Measurements from ENCODE around the gene EFNA3. TPM values are rescaled to one million over a fixed set of nuclear protein-coding genes. Genes with fewer than 3 reads are reported as not detected.

The EFNA3 gene
- total and polyA plus RNA-seq, 9 of the 15 experiments (the other 6 are each of a cell fraction or from before 2014, with no cell fraction given): 0.59 to 7.9 (median 4.7) TPM

GRCh38 chr1:155057788-155058211 lies 20.8 kb upstream of the EFNA3 start:
- FAIRE-seq (no peak), DNase-seq (ENCODE audit: extremely low read depth in 1 of 4, low spot score in 3 of 4) (no peak), ATAC-seq (no peak)
- H3K79me2 ChIP-seq (ENCODE audit: control insufficient read depth, insufficient read depth, low read length): no peaks in the 10 kb centered on the region
- BruUV-seq (replicated peaks): no TSS peak
- H3K4me1 ChIP-seq (replicated peaks in 1 of 2; ENCODE audit: control insufficient read depth in 2 of 2, insufficient read depth in 2 of 2, low read length in 2 of 2): peaks cover 12 to 38% of the 10 kb centered on the region in 2 experiments
- no peak overlapping the region for H3K4me3 ChIP-seq
- in situ Hi-C loops (cut with MboI) (no loop called here), intact Hi-C loops (cut with micrococcal nuclease) (no loop called here)
- no peak overlapping the region for H3K27ac ChIP-seq (ENCODE audit: extremely low read depth, low read depth, low read length)
- peaks cover 4% of the 10 kb centered on the region for H3K9me1 ChIP-seq (ENCODE audit: control insufficient read depth, insufficient read depth, low read length)
- ChIA-PET POLR2A (interaction anchor here (0.5 to 1.3 kb wide), 4 partner anchors 18 to 195 kb away, joined by 3 to 4 read pairs (median 4); partner anchors contain the start of gene KRTCAP2), CTCF (ENCODE audit: low intra/inter-chr PET ratio) (no interaction called here)
- 90% methylated on average over 13 of the region's 13 CpGs for WGBS (ENCODE audit: insufficient coverage, low coverage, missing lambda C conversion rate)
- peaks cover 68% of the 10 kb centered on the region; the same call in 2 of the 3 replicates for H3K36me3 ChIP-seq (ENCODE audit: control insufficient read depth, insufficient read depth, low read length)
- no peak overlapping the region for H2AFZ ChIP-seq (ENCODE audit: low read depth, low read length)
- no peak overlapping the region for H3K4me2 ChIP-seq (ENCODE audit: insufficient read depth, low read length)
- peak overlapping the region in 1 of 2 experiments; percentile 61; a peak in 2 of 4 replicates for H3K9ac ChIP-seq (ENCODE audit: insufficient read depth in 1 of 2, low read depth in 2 of 2, low read length in 2 of 2)
- no peaks in the 10 kb centered on the region for H3K9me3 ChIP-seq (replicated peaks; ENCODE audit: control insufficient read depth, insufficient read depth, low read depth, low read length)
- TF ChIP-seq CTCF (IDR thresholded peaks at IDR 0.05 in 2 of 3, conservative IDR thresholded peaks at IDR 0.05 in 1 of 3; ENCODE audit: insufficient read depth in 2 of 3, low read depth in 1 of 3, low read length in 3 of 3): peak in 2 of 3 experiments; percentile 9 to 14; a peak in 1 of 6 replicates
- TF ChIP-seq TEAD1 (CRISPR knock-in tag; IDR thresholded peaks at IDR 0.05): peak in 1 of 2 experiments; percentile 84; a peak in 1 of 4 replicates
- TF ChIP-seq ZBTB33 (CRISPR knock-in tag; IDR thresholded peaks at IDR 0.05): peak; percentile 93
- TF ChIP-seq RBFOX2 (IDR thresholded peaks at IDR 0.05; ENCODE audit: low read depth, low read length): peak; percentile 46; the same call in 1 of the 2 replicates
- no peak for TF ChIP-seq ZNF77 (CRISPR knock-in tag; IDR thresholded peaks at IDR 0.05)
- TF ChIP-seq KLF6 (CRISPR knock-in tag; IDR thresholded peaks at IDR 0.05; ENCODE audit: borderline replicate concordance): no peak
- TF ChIP-seq PML (IDR thresholded peaks at IDR 0.05; ENCODE audit: low read length): no peak
- H3K27me3 ChIP-seq (ENCODE audit: control insufficient read depth in 2 of 2, insufficient read depth in 2 of 2, low read length in 2 of 2): no peaks in the 10 kb centered on the region
- H4K20me1 ChIP-seq (replicated peaks; ENCODE audit: control insufficient read depth, insufficient read depth, low read length): no peaks in the 10 kb centered on the region; the same call in 1 of the 2 replicates
